HG03520 (cell line): Measurements from ENCODE around the gene UNC13D.
"Not testable (repeated sequence)": the region's sequence is repeated elsewhere in the genome, so short reads cannot be mapped to it uniquely, and the experiment has no call there.

Experiments used
- ATAC-seq: cut with Tn5 transposase; IDR thresholded peaks from one replicate; pipeline ENCODE4 v1.9.1; 2021; ENCODE audit warnings: mild to moderate bottlenecking, moderate library complexity; ENCODE audit not compliant: unreplicated experiment

The UNC13D gene

GRCh38 chr17:75807861-75808260 lies 36.3 kb downstream of the UNC13D start:
- ATAC-seq = no peak

GRCh38 chr17:75806822-75807500 lies 37.2 kb downstream of the UNC13D start:
- no peak for ATAC-seq

- no peak for ATAC-seq
Measured at GRCh38 chr17:75803883-75804282, 40.3 kb downstream of the UNC13D start.

- no peak for ATAC-seq
Measured at GRCh38 chr17:75799402-75799801, 44.8 kb downstream of the UNC13D start.

- no peak for ATAC-seq
Measured at GRCh38 chr17:75795820-75796607, 48.2 kb downstream of the UNC13D start.

- no peak for ATAC-seq
Measured at GRCh38 chr17:75793460-75793859, 50.7 kb downstream of the UNC13D start.

GRCh38 chr17:75791254-75791653 lies 53.0 kb downstream of the UNC13D start:
- no peak for ATAC-seq

- ATAC-seq = peak; percentile 54
Measured at GRCh38 chr17:75785016-75785890, 59.0 kb downstream of the UNC13D start.

- ATAC-seq = peak; percentile 56
Measured at GRCh38 chr17:75784473-75785015, 59.7 kb downstream of the UNC13D start, which contains the start of gene UNK. TSS of gene UNK (plus strand) at chr17:75784806. CDS start at chr17:75784881, 75 bp downstream.

GRCh38 chr17:75783803-75784472 lies 60.3 kb downstream of the UNC13D start:
- no peak for ATAC-seq

- ATAC-seq = no peak
Measured at GRCh38 chr17:75783069-75783783, 61.0 kb downstream of the UNC13D start.

GRCh38 chr17:75779987-75780889 lies 64.0 kb downstream of the UNC13D start:
- ATAC-seq = no peak

GRCh38 chr17:75779250-75779986 lies 64.8 kb downstream of the UNC13D start:
- ATAC-seq = peak; percentile 71

GRCh38 chr17:75778861-75779249 lies 65.3 kb downstream of the UNC13D start:
- ATAC-seq = peak; percentile 4

- ATAC-seq = not testable (repeated sequence)
Measured at GRCh38 chr17:75778066-75778860, 65.9 kb downstream of the UNC13D start.

GRCh38 chr17:75777296-75777922 lies 66.8 kb downstream of the UNC13D start:
- no peak for ATAC-seq
